GM06990 (cell line): ENCODE results near the gene MYO18A.

ENCODE experiments used
- DNase-seq: peaks from one replicate; pipeline ENCODE4 v3.0.0-alpha.2; 2011; ENCODE audit not compliant: insufficient read length; ENCODE audit errors: extremely low read depth
- H3K27me3 ChIP-seq: replicated peaks from 2 replicates; pipeline ENCODE4 v1.6.0; 2011; ENCODE audit warnings: low read length; ENCODE audit not compliant: control insufficient read depth, insufficient read depth
- H3K36me3 ChIP-seq: 2 replicates; pipeline ENCODE4 v1.5.1; 2011; ENCODE audit warnings: low read length; ENCODE audit not compliant: control insufficient read depth, insufficient read depth
- H3K4me3 ChIP-seq: replicated peaks from 2 replicates; pipeline ENCODE4 v1.5.1; 2011; ENCODE audit warnings: low read depth, mild to moderate bottlenecking, control low read depth, low read length
- TF ChIP-seq, protein P1 (sequence below): IDR thresholded peaks from 2 replicates; pipeline ENCODE4 v1.5.1; 2011; ENCODE audit warnings: low read length, control low read depth, mild to moderate bottlenecking, inconsistent platforms; ENCODE audit not compliant: insufficient read depth, poor library complexity, severe bottlenecking

The MYO18A gene

GRCh38 chr17:29190592-29191207 lies 10.5 kb upstream of the MYO18A start:
- TF ChIP-seq, protein P1, sequence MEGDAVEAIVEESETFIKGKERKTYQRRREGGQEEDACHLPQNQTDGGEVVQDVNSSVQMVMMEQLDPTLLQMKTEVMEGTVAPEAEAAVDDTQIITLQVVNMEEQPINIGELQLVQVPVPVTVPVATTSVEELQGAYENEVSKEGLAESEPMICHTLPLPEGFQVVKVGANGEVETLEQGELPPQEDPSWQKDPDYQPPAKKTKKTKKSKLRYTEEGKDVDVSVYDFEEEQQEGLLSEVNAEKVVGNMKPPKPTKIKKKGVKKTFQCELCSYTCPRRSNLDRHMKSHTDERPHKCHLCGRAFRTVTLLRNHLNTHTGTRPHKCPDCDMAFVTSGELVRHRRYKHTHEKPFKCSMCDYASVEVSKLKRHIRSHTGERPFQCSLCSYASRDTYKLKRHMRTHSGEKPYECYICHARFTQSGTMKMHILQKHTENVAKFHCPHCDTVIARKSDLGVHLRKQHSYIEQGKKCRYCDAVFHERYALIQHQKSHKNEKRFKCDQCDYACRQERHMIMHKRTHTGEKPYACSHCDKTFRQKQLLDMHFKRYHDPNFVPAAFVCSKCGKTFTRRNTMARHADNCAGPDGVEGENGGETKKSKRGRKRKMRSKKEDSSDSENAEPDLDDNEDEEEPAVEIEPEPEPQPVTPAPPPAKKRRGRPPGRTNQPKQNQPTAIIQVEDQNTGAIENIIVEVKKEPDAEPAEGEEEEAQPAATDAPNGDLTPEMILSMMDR: no peak
- no peak overlapping the region for H3K4me3 ChIP-seq
- no peaks in the 10 kb centered on the region for H3K27me3 ChIP-seq
- no peaks in the 10 kb centered on the region for H3K36me3 ChIP-seq
- DNase-seq: no peak

GRCh38 chr17:29190039-29190438 lies 9.8 kb upstream of the MYO18A start:
- H3K4me3 ChIP-seq: no peak overlapping the region
- no peak for DNase-seq
- TF ChIP-seq, protein P1: no peak
- H3K27me3 ChIP-seq: no peaks in the 10 kb centered on the region
- no peaks in the 10 kb centered on the region for H3K36me3 ChIP-seq

DNA sequence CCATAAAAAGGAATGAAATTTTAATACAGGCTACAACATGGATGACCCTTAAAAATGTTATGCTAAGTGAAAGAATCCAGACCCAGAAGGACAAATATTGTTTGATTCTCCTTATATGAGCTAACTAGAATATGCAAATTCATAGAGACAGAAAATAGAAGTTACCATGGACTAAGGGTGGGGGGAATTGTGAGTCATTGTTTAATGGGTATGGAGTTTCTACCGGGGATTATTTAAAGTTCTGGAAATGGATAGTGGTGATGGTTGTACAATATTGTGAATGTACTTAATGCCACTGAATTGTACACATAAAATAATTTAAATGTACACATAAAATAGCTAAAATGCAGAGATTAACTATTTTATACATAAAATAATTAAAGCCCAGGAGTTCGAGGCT lies 9.2 kb upstream of the MYO18A start:
- TF ChIP-seq, protein P1: no peak

DNA sequence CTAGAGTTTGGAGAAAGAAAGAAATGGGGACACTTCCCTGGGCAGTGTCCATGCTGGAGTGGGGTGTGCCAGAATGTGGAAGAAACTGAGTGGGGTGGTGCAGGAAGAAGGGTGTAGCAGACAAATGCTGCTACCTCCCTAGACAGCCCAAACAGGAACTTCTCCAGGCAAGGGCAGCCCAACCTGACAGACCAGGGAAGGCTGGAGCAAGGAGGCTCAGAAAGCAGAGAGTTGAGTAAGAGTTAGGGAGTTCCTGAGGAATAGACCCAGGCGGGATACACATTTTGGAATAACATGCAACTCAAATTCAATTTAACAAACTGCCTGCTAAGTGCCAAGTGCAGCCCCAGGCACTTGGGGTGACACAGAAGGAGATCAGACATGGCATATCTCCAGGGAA lies 1.0 kb upstream of the MYO18A start:
- no peak for DNase-seq
- no peaks in the 10 kb centered on the region for H3K36me3 ChIP-seq
- no peak overlapping the region for H3K4me3 ChIP-seq
- no peaks in the 10 kb centered on the region for H3K27me3 ChIP-seq
- TF ChIP-seq, protein P1: no peak

More for the DNA sequence above, 9.2 kb upstream of the MYO18A start:
- H3K36me3 ChIP-seq: no peaks in the 10 kb centered on the region
- no peak for DNase-seq
- no peak overlapping the region for H3K4me3 ChIP-seq
- no peaks in the 10 kb centered on the region for H3K27me3 ChIP-seq

- Histone ChIP-seq H3K36me3 (no peaks in the 10 kb centered on the region), H3K27me3 (no peaks in the 10 kb centered on the region), H3K4me3 (no peak overlapping the region; the same call in 1 of the 2 replicates)
- DNase-seq: no peak
- TF ChIP-seq, protein P1: no peak
These were observed 576 bp upstream of the MYO18A start for GRCh38 chr17:29180788-29181160.

DNA sequence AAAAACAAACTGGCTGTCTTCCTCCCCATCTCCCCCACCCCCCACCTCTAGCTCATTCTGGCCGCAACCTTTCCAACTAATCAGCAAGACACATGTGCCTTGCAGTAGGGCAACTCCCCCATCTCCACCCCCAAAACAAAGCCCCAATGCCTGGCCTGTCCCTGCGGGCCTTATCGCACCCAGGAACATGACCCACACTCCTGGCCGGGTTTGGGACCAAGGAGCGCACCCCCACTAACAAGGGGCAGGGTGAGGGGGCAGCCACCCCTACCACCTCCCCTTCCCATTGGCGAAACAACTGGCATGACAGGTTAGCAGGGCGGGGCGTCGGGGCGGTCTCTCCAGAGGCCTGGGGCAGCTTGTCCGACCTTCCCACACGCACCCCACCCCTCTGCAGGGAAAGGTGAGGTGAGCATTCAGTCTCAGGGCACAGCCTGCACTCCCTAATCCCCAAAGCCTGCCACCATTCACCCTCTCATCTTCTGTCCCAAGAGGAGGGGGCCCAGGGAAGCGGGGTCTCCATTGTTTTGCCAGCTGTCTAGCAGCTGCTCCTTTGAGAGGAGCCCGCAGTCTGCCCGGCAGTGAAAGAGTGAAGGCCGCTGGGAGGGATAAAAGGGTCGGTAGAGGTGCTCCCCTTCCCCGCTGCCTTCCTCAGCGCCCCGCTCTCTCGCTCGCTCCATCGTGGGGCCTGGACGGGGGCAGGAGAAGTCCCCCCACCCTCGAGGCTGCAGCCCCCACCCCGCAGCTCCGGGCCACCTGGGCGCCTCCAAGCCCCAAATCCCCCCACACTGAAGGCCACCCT lies 765 bp downstream of the MYO18A start:
- H3K36me3 ChIP-seq: no peaks in the 10 kb centered on the region
- DNase-seq: no peak
- TF ChIP-seq, protein P1: no peak
- peak overlapping the region; percentile 61 for H3K4me3 ChIP-seq
- no peaks in the 10 kb centered on the region for H3K27me3 ChIP-seq
